ENCODE measurements around the gene HNRNPM. TPM values are rescaled to one million over a fixed set of nuclear protein-coding genes. Genes with fewer than 3 reads are reported as not detected.

The HNRNPM gene
- total RNA-seq, 1 experiment from 2014 or later: 298 TPM

DNA sequence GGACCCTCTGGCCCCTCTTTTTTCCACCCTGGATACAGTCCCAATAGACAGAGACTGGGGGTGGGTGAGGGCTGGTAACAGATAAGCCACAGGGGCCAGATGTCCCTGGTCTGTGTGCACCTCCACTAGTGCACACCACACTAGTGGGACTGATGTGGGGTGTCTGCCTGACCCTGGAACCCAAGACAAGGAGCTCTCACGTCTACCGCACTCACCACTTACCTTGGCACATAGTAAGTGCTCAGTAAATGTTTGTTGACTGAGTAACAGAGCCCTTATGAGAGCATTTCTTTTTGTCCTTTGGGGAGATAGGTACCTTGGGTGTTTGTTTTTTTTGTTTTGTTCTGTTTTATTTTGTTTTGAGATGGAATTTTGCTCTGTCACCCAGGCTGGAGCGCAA lies 92.3 kb downstream of the HNRNPM start:
- no peak overlapping the region for H3K4me2 ChIP-seq (ENCODE audit: low read length)
- no peak for ATAC-seq
- no peak overlapping the region for H2AFZ ChIP-seq (ENCODE audit: low read depth, low read length, poor library complexity, severe bottlenecking)
- no peak overlapping the region for H3K27ac ChIP-seq (ENCODE audit: low read depth, low read length)
- no peaks in the 10 kb centered on the region for H3K4me1 ChIP-seq (ENCODE audit: control insufficient read depth in 1 of 2, insufficient read depth in 2 of 2, low read length in 2 of 2)
- ChIA-PET POLR2A (no interaction called here), CTCF (no interaction called here), RAD21 (ENCODE audit: low non-redundant PET in 1 of 2, low total read pairs in 2 of 2, uncharacterized antibody in 2 of 2, unreplicated experiment in 2 of 2) (no interaction called here)
- H3K4me3 ChIP-seq (replicated peaks in 1 of 2; ENCODE audit: low read depth in 1 of 2, low read length in 2 of 2): no peak overlapping the region
- no peaks in the 10 kb centered on the region for H3K9me2 ChIP-seq (ENCODE audit: insufficient read depth)
- no peaks in the 10 kb centered on the region for H3K36me3 ChIP-seq (ENCODE audit: control insufficient read depth in 1 of 2, insufficient read depth in 2 of 2, low read length in 2 of 2)
- no TSS peak for BruUV-seq (replicated peaks)
- H3K79me2 ChIP-seq (ENCODE audit: insufficient read depth, low read length): no peaks in the 10 kb centered on the region
- DNase-seq (ENCODE audit: low read depth, low spot score): no peak
- intact Hi-C loops (cut with micrococcal nuclease): no loop called here
- H3K27me3 ChIP-seq (ENCODE audit: insufficient read depth, low read length): no peaks in the 10 kb centered on the region
- TF ChIP-seq ZNF274 (IDR thresholded peaks at IDR 0.05; ENCODE audit: low read depth, low read length) (no peak), TCF7L2 (IDR thresholded peaks at IDR 0.05; ENCODE audit: borderline replicate concordance, extremely low read depth, insufficient read depth, insufficient read length) (no peak), JUND (IDR thresholded peaks at IDR 0.05) (no peak), POLR2A (IDR thresholded peaks at IDR 0.05; ENCODE audit: borderline replicate concordance, extremely low read depth, insufficient read depth, insufficient read length) (no peak), SIN3A (IDR thresholded peaks at IDR 0.05; ENCODE audit: low read depth) (no peak), ELF1 (IDR thresholded peaks at IDR 0.05; ENCODE audit: borderline replicate concordance, low read depth) (no peak), SRF (IDR thresholded peaks at IDR 0.05; ENCODE audit: low read depth) (no peak), EGR1 (IDR thresholded peaks at IDR 0.05; ENCODE audit: low read depth) (no peak), CBX3 (IDR thresholded peaks at IDR 0.05; ENCODE audit: low read depth) (no peak)
- TF ChIP-seq, protein P1, sequence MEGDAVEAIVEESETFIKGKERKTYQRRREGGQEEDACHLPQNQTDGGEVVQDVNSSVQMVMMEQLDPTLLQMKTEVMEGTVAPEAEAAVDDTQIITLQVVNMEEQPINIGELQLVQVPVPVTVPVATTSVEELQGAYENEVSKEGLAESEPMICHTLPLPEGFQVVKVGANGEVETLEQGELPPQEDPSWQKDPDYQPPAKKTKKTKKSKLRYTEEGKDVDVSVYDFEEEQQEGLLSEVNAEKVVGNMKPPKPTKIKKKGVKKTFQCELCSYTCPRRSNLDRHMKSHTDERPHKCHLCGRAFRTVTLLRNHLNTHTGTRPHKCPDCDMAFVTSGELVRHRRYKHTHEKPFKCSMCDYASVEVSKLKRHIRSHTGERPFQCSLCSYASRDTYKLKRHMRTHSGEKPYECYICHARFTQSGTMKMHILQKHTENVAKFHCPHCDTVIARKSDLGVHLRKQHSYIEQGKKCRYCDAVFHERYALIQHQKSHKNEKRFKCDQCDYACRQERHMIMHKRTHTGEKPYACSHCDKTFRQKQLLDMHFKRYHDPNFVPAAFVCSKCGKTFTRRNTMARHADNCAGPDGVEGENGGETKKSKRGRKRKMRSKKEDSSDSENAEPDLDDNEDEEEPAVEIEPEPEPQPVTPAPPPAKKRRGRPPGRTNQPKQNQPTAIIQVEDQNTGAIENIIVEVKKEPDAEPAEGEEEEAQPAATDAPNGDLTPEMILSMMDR (IDR thresholded peaks at IDR 0.05 in 2 of 3, conservative IDR thresholded peaks at IDR 0.05 in 1 of 3; ENCODE audit: borderline replicate concordance in 1 of 3, insufficient read depth in 1 of 3, low read depth in 2 of 3, low read length in 2 of 3): no peak
- TF ChIP-seq, protein P2, sequence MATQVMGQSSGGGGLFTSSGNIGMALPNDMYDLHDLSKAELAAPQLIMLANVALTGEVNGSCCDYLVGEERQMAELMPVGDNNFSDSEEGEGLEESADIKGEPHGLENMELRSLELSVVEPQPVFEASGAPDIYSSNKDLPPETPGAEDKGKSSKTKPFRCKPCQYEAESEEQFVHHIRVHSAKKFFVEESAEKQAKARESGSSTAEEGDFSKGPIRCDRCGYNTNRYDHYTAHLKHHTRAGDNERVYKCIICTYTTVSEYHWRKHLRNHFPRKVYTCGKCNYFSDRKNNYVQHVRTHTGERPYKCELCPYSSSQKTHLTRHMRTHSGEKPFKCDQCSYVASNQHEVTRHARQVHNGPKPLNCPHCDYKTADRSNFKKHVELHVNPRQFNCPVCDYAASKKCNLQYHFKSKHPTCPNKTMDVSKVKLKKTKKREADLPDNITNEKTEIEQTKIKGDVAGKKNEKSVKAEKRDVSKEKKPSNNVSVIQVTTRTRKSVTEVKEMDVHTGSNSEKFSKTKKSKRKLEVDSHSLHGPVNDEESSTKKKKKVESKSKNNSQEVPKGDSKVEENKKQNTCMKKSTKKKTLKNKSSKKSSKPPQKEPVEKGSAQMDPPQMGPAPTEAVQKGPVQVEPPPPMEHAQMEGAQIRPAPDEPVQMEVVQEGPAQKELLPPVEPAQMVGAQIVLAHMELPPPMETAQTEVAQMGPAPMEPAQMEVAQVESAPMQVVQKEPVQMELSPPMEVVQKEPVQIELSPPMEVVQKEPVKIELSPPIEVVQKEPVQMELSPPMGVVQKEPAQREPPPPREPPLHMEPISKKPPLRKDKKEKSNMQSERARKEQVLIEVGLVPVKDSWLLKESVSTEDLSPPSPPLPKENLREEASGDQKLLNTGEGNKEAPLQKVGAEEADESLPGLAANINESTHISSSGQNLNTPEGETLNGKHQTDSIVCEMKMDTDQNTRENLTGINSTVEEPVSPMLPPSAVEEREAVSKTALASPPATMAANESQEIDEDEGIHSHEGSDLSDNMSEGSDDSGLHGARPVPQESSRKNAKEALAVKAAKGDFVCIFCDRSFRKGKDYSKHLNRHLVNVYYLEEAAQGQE (IDR thresholded peaks at IDR 0.05; ENCODE audit: low read depth): no peak
- TF ChIP-seq, protein P3, sequence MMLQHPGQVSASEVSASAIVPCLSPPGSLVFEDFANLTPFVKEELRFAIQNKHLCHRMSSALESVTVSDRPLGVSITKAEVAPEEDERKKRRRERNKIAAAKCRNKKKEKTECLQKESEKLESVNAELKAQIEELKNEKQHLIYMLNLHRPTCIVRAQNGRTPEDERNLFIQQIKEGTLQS (IDR thresholded peaks at IDR 0.05): no peak
- H3K9ac ChIP-seq (ENCODE audit: low read length): no peak overlapping the region
- no peaks in the 10 kb centered on the region for H3K9me3 ChIP-seq (ENCODE audit: control insufficient read depth in 1 of 2, insufficient read depth in 1 of 2, low read depth in 1 of 2, low read length in 2 of 2)
- no peaks in the 10 kb centered on the region for H4K20me1 ChIP-seq (ENCODE audit: insufficient read depth)

Other genes with a start within 250 kb of the HNRNPM start
- gene CERS4, start 235.6 kb upstream of the HNRNPM start, total RNA-seq (2021; ENCODE audit: unreplicated experiment): 26.0 TPM
- gene CD320, start 136.6 kb upstream of the HNRNPM start, total RNA-seq (2021; ENCODE audit: unreplicated experiment): 86.2 TPM
- 86.9 TPM for gene NDUFA7, start 123.6 kb upstream of the HNRNPM start, total RNA-seq (2021; ENCODE audit: unreplicated experiment)
- 2,379 TPM for gene RPS28, start 123.5 kb upstream of the HNRNPM start, total RNA-seq (2021; ENCODE audit: unreplicated experiment)
- 21.7 TPM for gene KANK3, start 101.7 kb upstream of the HNRNPM start, total RNA-seq (2021; ENCODE audit: unreplicated experiment)
- gene ANGPTL4, start 80.8 kb upstream of the HNRNPM start, total RNA-seq (2021; ENCODE audit: unreplicated experiment): 54.8 TPM
- gene RAB11B, start 54.6 kb upstream of the HNRNPM start, total RNA-seq (2021; ENCODE audit: unreplicated experiment): 140 TPM
- 22.5 TPM for gene MARCHF2, start 31.7 kb upstream of the HNRNPM start, total RNA-seq (2021; ENCODE audit: unreplicated experiment)
- gene PRAM1, start 57.7 kb downstream of the HNRNPM start, total RNA-seq (2021; ENCODE audit: unreplicated experiment): 1.3 TPM
- 31.9 TPM for gene ZNF414, start 69.2 kb downstream of the HNRNPM start, total RNA-seq (2021; ENCODE audit: unreplicated experiment)
- 0.39 TPM for gene MYO1F, start 132.5 kb downstream of the HNRNPM start, total RNA-seq (2021; ENCODE audit: unreplicated experiment)
- 10.2 TPM for gene ADAMTS10, start 165.7 kb downstream of the HNRNPM start, total RNA-seq (2021; ENCODE audit: unreplicated experiment)
- not detected for gene NFILZ, start 185.7 kb downstream of the HNRNPM start, total RNA-seq (2021; ENCODE audit: unreplicated experiment)

Data from HCT116 (cell line).